ENCODE data around the gene KRTAP10-5.

KRTAP10-5 gene

GRCh38 chr21:44529503-44530125 is 50.8 kb downstream of the KRTAP10-5 start:
- no peak for DNase-seq (ENCODE audit: low spot score)

Data from GM03348 (cell line).